GM06990 (cell line): ENCODE data around the gene PAX2.

ENCODE experiments used
- DNase-seq: peaks from one replicate; pipeline ENCODE4 v3.0.0-alpha.2; 2011; ENCODE audit not compliant: insufficient read length; ENCODE audit errors: extremely low read depth
- H3K27me3 ChIP-seq: replicated peaks from 2 replicates; pipeline ENCODE4 v1.6.0; 2011; ENCODE audit warnings: low read length; ENCODE audit not compliant: control insufficient read depth, insufficient read depth
- H3K36me3 ChIP-seq: 2 replicates; pipeline ENCODE4 v1.5.1; 2011; ENCODE audit warnings: low read length; ENCODE audit not compliant: control insufficient read depth, insufficient read depth
- H3K4me3 ChIP-seq: replicated peaks from 2 replicates; pipeline ENCODE4 v1.5.1; 2011; ENCODE audit warnings: low read depth, mild to moderate bottlenecking, control low read depth, low read length
- CTCF ChIP-seq: IDR thresholded peaks from 2 replicates; pipeline ENCODE4 v1.5.1; 2011; ENCODE audit warnings: low read length, control low read depth, mild to moderate bottlenecking, inconsistent platforms; ENCODE audit not compliant: insufficient read depth, poor library complexity, severe bottlenecking

PAX2 gene

DNA sequence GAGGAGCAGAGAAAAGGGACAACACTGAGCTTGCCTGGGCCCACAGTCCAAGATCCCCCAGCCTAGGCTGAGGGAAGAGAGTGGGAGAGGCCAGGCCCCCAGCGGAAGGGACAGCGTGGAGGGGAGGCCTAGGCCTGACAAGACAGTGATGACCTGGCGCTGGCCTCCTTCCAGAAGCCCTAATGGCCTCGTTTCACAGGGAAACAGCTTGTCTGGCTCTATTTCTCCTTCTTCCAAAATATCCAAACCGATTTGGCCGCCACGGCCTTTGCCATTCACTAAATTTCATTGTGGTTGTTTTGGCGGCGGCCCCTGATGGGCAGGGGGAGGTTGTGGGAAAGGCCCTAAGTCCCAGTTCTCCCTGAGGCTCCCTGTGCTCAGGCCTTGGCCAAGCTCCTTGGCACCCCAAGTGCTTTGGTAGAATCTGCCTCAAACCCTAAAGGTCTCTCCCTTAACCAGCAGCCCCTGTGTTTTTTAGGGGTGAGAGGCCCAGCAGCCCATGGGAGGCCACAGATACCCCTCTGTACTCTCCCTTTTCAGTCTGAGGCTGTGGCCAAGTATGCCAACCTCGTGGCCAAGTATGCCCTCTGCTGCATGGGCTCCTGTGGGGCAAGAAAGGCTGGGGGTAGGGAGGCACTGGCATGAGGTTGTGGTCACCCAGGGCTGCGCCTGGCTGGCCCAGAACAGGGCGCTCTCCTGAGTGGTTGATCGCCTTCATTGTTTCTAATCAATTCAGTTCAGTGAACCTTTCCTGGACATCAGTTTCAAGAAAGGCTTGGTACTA is 37.3 kb downstream of the PAX2 start:
- no peak for TF ChIP-seq CTCF

GRCh38 chr10:100784126-100784525 is 38.7 kb downstream of the PAX2 start:
- no peak for DNase-seq
- TF ChIP-seq CTCF: no peak
- H3K4me3 ChIP-seq: no peak overlapping the region
- peaks cover 2% of the 10 kb centered on the region for H3K27me3 ChIP-seq
- H3K36me3 ChIP-seq: no peaks in the 10 kb centered on the region

More for the DNA sequence above, 37.3 kb downstream of the PAX2 start:
- Histone ChIP-seq H3K27me3 (peaks cover 7% of the 10 kb centered on the region), H3K4me3 (no peak overlapping the region), H3K36me3 (no peaks in the 10 kb centered on the region)
- DNase-seq: no peak

- H3K36me3 ChIP-seq: no peaks in the 10 kb centered on the region
- no peak overlapping the region for H3K4me3 ChIP-seq
- no peak for TF ChIP-seq CTCF
- no peak for DNase-seq
- H3K27me3 ChIP-seq: peaks cover 1% of the 10 kb centered on the region
These were observed 41.2 kb downstream of the PAX2 start for GRCh38 chr10:100786591-100786990.

GRCh38 chr10:100788002-100788903 is 42.9 kb downstream of the PAX2 start:
- Histone ChIP-seq H3K4me3 (no peak overlapping the region), H3K36me3 (no peaks in the 10 kb centered on the region), H3K27me3 (peaks cover 1% of the 10 kb centered on the region)
- DNase-seq: no peak
- no peak for TF ChIP-seq CTCF

- Histone ChIP-seq H3K27me3 (peaks cover 1% of the 10 kb centered on the region), H3K4me3 (no peak overlapping the region), H3K36me3 (no peaks in the 10 kb centered on the region)
- no peak for TF ChIP-seq CTCF
- no peak for DNase-seq
These were observed 45.4 kb downstream of the PAX2 start for GRCh38 chr10:100790761-100791208.
